HEK293T (cell line): ENCODE data around the gene TMEM256.

Source experiments
- BHLHE40 ChIP-seq: fragments of 450-650 bp; IDR thresholded peaks from 2 replicates; pipeline ENCODE4 v1.6.1; 2016; ENCODE audit warnings: mild to moderate bottlenecking, moderate library complexity, borderline replicate concordance
- ELF4 ChIP-seq: fragments of 450-650 bp; IDR thresholded peaks from 2 replicates; pipeline ENCODE4 v1.6.1; 2017; ENCODE audit warnings: antibody characterized with exemption
- FOXK2 ChIP-seq: fragments of 450-650 bp; IDR thresholded peaks from 2 replicates; pipeline ENCODE4 v1.6.1; 2016; ENCODE audit warnings: mild to moderate bottlenecking
- L3MBTL2 ChIP-seq: fragments of 450-650 bp; conservative IDR thresholded peaks from 2 replicates; pipeline ENCODE4 v1.6.1; 2016; ENCODE audit warnings: mild to moderate bottlenecking
- LEF1 ChIP-seq: fragments of 450-650 bp; IDR thresholded peaks from 2 replicates; pipeline ENCODE4 v1.6.1; 2017; ENCODE audit warnings: mild to moderate bottlenecking, borderline replicate concordance
- SP1 ChIP-seq: fragments of 450-650 bp; IDR thresholded peaks from 2 replicates; pipeline ENCODE4 v1.6.1; 2017
- SUZ12 ChIP-seq: fragments of 450-650 bp; IDR thresholded peaks from 2 replicates; pipeline ENCODE4 v1.6.1; 2016; ENCODE audit warnings: mild to moderate bottlenecking

DNA sequence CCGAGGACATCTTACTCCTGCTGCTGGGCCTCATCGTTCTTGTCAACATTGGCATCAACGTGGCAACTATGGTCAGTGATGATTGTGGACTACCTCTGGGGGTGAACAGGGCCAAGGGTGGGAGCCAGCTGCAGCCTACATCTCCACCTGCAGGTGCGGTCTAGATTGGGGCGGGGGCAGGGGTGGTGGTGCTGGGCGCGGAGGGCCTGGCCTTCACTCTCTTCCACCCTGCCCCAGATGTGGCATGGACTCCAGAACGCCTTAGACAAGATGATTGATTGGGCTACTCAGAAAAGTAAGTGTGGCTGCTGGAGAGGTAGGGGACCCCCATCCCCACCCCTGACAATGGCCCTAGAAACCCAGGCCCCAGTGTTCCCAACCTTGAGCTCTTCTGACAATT is 21.9 kb upstream of the TMEM256 start:
- TF ChIP-seq SUZ12 (no peak), SP1 (no peak), ELF4 (no peak), BHLHE40 (no peak), FOXK2 (no peak), L3MBTL2 (no peak), LEF1 (no peak)
